NCI-H2227 (cell line): Measurements from ENCODE around the gene NEB.
"Not testable (repeated sequence)": the region's sequence is repeated elsewhere in the genome, so short reads cannot be mapped to it uniquely, and the experiment has no call there.

Experiments used
- DNase-seq: peaks from one replicate; lab custom pipeline; 2025; ENCODE audit not compliant: unreplicated experiment; lab: John Stamatoyannopoulos, UW

NEB gene

DNA sequence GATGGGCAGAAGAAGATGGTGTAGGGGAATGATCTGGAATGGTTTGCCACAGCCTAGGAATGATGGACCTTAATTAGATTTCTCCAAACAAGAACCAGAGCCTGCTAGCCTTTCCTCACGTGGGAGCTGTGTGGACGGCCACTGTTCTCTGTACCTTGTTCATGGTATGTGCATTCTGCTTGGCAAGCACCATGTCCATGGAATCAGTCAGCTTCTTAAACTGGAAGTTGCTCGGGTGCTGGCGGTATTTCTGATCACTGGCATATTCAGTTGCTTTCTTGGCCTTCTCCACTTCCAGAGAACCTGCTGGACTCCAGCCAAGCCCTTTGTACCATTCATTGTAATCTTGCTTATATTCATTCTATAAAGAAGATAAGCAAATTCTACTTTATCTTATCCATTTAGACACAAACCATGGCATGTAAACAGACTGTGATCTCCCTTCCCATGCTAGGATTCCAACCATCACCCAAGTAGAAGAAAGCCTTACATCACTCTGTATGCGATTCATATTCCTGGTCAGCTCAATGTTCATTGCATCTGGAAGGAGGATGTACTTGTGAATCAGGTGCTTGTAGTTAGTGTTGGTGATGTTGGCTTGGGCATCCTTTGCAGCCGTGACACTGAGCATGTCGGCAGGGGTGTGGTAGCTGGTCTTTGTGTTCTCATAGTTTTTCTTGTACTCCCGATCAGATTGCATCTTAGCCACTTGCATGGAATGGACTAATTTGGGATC is 78.4 kb downstream of the NEB start:
- no peak for DNase-seq

DNA sequence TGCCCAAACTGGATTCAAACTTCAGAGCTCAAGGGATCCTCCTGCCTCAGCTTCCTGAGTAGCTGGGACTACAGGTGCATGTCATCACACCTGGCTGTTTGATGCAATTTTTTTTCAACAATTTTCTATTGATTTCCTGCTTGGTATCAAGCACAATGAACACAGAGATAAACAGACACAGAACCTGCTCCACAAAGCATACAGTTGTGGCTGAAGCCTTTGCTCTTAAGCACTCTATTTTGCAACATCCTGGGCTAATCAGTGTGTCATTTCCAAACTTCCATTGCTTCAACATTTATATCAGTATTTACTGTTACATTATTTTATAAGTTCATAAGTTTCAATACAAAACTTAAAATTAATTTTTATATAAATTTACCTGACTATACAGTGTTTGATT is 79.4 kb downstream of the NEB start:
- DNase-seq = no peak

DNA sequence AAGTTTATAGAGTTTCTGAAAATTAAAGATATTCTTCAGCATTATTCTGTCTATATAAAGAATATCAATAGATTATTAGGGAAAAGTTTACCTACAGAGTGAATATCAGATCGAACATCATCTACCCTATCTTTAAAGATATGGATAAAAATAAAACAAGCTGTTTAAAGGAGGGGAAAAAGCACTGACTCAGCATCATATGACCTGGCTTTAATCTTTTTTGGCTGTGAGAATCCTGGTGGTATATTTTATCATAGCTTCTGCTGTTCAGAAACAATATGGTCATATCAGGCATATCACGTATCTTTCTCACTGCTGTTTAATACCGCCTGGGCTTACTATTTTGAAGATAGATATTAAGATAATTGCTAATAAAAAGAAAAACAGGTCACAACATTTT is 80.2 kb downstream of the NEB start:
- DNase-seq = no peak

DNA sequence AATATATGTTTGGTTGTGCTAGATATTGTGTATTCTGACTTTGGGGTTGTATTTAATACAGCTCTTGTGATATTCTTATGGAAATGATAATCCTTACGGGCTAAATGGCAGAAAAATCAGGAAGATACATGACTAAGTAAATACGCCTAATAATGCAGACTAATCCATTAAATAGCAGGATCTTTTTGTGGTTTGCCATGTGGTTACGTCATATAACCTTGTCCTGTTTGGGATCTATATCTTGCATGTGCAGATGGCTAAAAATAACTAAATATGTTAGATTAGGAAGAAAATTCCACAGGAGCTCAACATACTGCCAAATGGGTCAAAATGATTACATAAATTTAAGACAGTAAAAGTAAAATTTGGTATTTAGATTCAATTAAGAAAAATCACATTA is 83.0 kb downstream of the NEB start:
- DNase-seq = no peak

DNA sequence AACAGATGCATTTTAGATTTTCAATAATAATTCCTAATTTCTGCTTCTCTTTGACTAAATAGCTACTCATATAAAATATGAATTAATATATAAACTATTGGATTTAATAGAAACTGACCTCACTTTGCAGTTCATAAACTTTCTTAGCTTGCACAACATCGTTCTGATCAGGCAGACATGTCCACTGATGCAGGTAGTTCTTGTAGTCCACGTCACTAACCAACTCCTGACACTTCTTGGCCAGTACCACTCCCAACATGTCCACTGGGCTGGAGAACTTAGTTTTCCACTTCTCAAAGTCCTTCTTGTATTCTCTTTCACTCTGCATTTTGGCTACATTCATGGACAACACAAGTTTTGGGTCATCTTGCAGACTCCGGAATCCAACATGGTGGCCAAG is 83.8 kb downstream of the NEB start:
- DNase-seq = no peak

DNA sequence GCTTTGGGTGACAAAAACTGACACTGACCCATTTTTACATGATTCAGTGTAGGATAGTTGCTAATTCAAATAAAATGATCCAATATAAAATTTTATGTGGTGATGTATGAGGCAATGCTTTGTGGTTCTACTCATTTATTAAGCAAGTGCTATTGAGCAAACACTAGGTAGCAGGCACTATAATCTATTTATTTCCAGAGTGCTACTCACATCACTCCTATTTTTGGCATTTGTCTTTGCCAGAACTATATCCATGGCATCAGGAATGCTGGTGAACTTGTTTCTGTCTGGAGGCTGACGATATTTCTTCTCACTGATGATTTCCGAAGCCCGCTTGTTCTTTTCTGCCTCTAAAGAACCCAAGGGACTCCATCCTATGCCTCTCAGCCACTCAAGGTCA is 84.3 kb downstream of the NEB start:
- DNase-seq = no peak

DNA sequence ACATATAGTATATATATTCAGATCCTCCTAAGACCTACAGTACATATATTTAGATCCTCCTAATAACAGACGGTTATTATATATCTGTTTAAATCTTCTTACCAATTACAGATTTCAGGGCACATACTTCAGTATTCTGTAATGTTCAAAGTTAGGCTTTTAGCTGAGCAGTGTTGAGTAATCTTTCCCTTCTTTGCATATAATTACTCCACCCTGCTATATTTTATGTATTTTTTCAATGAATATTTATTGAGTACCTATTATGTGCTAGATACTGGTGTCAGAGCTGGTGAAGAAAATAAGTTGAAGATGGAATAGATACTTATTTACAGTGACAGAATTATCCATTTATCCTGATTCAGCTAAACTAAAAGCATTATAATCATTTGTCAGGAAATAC is 84.9 kb downstream of the NEB start:
- no peak for DNase-seq

DNA sequence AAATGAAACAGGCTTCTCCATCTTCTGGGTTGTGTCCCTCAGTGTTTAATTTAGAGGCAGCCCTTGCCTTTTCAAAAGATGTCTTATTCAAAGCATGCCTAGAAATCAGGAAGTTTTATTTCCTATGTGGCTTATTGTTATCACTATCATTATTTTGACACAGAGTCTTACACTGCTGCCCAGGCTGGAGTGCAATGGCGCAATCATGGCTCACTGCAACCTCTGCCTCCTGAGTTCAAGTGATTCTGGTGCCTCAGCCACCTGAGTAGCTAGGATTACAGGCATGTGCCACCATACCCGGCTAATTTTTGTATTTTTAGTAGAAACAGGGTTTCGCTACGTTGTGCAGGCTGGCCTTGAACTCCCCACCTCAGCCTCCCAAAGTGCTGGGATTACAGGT is 87.8 kb downstream of the NEB start:
- not testable (repeated sequence) for DNase-seq

DNA sequence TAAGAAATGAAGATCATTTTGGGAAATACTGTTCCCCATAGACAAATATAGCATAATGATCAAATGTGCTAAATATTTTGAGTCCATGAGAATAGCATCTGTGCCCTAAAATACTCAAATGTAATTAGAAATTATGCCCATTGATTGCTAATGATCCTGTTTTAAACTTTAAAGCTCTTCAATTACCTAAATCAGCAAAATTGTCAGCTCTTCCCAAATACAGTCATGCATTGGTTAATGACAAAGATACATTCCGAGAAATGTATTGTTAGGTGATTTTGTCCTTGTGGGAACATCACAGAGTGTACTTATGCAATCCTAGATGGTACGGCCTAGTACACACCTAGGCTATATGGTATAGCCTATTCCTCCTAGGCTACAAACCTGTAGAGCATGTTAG is 89.7 kb downstream of the NEB start:
- DNase-seq = no peak

DNA sequence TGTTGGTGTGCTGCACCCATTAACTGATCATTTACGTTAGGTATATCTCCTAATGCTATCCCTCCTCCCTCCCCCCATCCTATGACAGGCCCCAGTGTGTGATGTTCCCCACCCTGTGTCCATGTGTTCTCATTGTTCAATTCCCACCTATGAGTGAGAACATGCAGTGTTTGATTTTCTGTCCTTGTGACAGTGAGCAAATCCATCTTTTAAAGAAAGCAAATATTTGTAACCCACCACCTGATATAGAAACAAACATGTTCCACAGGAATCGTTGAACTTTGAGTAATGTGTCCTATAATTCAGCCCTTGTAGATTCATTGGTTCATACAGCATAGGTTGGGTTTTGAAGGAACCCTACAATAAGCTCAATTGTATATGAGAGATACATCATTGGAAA is 92.4 kb downstream of the NEB start:
- DNase-seq = not testable (repeated sequence)

DNA sequence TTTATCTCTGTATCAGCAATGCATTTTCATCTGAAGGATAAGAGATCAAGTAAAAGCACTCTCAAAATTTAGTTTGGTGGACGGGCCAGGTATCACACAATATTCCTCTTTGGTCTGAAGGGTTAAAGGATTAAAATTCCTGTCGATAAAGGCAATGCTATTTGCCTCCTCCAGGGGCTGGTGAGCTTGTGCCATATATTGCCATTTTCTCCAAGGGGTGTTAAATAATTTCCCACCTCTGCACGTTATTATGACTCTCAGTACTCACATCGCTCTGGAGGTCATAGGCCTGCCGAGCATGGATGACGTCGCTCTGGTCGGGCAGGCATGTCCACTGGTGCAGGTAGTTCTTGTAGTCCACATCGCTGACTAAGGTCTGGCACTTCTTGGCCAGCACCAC is 94.2 kb downstream of the NEB start:
- no peak for DNase-seq

DNA sequence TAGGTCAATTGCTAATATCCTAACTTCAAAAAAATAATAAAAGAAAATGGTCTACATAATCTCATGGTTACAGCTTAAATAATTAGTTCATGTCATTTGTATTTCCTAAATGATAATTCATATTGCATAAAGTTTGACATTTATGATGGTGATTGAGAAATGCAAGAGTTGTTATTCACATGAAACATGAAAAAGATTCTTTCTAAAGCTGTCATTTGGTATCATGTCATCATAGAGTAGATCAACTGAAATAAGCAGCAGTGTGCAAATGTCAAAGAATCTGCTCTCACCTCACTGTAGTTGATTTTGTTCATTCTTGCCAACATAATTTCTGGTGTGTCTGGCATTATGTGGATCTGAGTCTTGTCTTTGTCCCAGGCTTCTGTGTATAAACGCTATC is 95.3 kb downstream of the NEB start:
- no peak for DNase-seq

DNA sequence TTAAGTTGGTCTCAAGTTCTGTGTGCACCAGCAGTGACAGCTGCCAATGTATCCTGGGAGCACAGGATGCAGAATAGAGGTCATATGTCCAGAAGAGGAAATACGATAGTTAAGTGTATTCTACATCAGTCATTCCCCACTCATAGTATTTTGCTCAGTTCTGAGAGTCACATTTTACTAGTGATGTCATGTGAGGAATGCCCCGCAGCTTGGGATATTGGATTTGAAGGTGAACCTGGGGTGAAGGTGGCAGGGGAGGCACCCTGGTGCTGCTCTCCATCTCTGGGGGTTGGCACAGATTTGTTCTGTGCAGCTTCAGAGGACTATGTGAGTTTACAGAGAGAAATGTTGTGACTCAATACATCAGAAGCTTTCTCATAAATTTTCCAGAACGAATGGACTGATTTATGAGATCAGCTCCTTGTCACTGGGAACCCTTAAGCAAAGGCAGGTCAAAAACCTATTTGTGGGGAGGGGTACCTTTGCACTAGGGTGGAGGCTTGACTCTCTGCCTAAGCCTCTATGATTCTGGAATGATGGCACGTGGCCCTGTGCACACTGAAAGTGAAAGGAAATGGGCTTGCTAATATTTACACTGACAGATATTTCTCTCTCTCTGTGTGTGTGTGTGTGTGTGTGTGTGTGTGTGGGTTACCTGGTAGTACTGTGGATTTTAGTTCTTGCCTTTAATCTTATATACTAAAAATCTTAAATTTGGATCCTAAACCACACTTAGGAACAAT is 95.9 kb downstream of the NEB start:
- no peak for DNase-seq

DNA sequence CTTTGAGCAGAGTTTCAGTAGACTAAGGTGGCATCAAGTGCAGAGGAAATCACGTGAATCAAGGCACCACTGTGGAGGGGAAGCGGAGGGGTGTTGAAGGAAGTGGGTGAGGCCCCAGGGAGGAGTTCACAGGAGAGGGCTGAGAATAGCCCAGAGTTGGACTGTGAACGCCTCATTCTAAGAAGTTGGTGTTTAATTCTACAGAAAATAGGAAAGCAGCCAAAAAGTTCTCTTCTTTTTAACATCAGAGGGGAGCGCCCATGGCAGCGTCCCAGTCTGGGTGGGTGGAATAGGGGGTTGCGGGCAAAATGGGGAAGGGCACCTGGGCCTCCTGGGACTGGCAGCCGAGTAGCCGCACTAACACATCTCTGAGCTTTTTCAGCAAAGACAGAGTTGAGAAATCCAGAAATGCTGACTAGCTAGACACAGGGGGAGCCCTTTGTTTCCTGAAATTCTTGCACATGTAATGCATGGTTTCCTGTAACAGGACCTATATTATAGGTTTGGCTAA is 97.0 kb downstream of the NEB start:
- DNase-seq = peak; percentile 44

DNA sequence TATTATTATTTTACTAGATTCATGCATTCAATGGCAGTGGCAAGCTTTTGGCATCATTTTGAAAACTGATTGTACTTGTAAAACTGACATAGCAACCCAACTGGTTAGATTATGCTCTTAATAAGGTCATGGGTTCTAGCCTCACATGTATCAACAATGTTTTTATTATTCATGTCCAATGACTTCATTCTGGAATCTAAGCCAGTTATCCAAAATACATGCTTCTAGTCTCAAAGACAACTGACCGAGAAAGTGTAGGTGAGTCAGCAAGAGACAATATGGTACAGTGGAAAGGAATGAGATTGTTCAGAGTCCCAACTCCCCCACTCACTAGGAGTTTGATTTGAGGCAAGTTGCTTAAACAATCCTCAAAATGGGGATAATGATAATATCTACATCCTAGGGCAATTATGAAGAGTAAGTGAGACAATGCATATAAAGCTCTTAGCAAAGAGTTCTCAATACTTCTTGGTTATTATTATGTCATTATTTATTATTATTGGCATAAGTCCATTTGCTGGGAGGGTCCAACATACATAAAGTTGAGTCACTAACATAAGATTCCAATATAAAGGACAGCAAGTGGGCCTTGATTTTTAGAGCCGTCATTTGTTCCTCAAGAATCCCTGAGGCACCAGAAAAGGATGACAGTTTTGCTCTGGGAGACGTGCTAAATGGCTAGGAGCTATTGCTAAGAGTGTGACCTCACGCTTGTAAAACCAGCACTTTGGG is 99.4 kb downstream of the NEB start:
- no peak for DNase-seq

DNA sequence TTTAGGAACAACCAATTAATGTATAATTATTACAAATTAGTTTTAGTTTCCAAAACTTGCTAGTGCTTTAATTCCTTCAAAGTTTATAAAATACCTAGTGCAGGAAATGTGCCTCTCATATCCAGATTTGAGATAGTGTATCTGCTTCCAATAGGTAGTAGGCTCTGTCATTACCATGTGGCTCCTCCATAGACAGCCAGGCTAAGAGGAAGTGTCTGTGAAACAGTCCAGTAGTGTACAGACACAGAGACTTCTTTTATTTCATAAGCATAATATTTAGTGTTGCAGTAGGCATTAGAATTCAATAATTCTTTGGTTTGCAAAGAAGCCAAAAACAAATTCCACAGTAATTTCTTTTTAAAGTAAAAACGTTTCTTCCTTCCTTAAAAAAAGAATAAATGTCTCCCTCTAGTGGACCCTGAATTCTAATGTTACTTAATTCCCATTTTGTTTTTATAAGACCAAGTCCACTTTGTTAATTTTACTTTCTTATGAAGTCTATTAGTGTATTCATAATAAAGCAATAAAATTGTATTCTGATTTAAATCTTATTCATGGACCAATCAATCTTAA is 101.2 kb downstream of the NEB start:
- DNase-seq = no peak

DNA sequence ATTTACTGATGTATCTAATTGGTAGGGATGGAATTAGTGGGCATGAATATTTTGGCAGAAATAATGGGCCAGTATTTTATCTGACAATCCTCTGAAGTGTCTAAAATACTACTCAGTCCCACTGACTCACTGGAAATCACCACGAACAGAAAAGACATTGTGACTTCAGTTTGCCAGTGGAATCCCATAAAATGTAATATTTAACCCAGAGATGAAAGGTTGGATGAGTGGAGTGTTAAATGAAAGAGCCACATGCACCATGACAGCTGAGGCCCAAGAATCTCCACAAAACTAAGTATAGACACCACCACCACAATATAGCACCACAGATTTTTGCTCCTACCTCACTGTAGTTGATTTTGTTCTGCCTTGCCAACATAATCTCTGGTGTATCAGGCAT is 103.9 kb downstream of the NEB start:
- DNase-seq = no peak

DNA sequence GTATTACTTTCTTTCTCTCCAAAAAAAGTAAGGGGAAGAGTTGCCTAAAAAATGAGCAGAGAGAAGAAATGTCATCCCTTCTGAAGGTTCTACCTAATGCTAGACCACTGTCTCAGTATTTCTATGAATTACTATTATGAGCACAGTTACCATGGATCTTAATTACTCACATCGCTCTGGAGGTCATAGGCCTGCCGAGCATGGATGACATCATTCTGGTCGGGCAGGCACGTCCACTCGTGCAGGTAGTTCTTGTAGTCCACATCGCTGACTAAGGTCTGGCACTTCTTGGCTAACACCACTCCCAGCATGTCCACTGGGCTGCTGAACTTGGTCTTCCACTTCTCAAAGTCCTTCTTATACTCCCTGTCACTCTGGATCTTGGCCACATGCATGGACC is 106.9 kb downstream of the NEB start:
- no peak for DNase-seq

DNA sequence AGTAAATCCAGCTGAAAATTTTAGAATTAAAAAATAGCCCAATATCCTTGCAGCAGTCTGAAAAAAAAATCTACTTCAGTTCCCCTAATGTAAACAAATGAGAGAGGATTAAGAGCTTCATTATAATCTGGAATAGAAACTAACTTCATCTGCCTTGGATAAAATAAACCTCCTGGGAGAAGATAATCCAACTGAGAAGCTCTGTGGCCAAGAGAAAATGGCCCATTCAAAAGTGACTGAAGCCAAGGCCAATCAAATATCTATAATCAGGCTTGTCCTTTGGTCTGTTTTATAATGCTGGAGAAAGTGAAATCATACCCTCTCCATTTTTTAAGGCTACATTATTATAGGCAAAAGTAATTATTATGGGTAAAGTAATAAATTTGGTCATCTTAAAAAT is 110.0 kb downstream of the NEB start:
- DNase-seq = no peak

DNA sequence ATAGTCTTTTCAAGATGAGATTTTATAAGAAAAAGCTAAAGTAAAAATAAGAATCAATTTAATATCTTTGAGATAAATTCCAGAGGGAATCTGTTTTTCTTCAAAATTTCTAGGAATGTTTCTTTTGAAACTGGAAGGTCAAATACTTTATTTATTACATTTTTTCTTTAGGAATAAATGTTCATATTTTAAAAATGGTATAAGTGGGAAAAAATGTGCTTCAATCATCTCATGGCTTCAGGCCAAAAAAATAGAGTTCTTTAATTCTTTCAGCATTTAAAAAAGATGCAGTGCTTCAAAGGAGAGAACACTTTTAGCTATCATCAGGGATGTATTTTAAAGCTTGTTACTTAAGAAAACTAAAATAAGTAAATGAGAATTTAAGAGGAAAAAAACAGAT is 110.6 kb downstream of the NEB start:
- no peak for DNase-seq

DNA sequence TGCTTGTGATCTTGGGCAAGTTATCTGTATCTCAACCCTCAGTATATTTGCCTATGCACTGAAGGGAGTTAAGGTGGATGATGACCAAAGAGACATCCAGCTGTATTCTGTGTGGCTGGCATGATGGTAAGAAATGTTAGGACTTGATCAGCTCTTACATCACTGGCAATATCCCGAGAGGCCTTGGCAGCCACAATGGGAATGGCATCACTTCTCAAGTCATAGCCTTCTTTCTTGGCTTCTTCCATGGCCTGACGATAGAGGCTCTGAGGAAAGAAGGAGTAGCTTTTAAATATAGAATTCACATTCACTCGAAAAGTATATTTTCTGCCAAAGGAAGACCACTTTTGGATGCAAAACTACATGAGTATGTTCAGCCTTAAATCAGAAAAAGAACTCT is 113.5 kb downstream of the NEB start:
- DNase-seq = no peak
